ENCODE results near the gene UGT1A7.
A peak's percentile ranks its signal among the peaks of the same experiment; 100 is the strongest.
"Not testable (repeated sequence)": the region's sequence is repeated elsewhere in the genome, so short reads cannot be mapped to it uniquely, and the experiment has no call there.

UGT1A7 gene

DNA sequence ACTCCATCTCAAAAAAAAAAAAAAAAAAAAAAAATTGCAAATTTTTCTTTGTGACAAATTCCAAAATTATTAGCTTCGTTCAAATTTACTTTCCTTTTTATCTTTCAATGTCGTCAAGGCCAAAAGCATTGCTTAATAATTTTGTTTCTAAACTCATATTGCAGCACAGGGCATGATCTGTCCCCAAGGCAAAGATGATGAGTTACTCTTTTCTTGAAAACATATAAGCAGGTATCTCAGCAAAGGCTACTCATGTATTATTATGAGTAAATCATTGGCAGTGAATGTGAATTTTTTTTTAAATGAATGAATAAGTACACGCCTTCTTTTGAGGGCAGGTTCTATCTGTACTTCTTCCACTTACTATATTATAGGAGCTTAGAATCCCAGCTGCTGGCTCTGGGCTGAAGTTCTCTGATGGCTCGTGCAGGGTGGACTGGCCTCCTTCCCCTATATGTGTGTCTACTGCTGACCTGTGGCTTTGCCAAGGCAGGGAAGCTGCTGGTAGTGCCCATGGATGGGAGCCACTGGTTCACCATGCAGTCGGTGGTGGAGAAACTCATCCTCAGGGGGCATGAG, at the start of gene UGT1A7:
Gene UGT1A7 (plus strand): TSS at position 381 of the 579 bp plus-strand sequence. CDS start 37 bp downstream, at position 418.
- no peaks in the 10 kb centered on the region for H3K27me3 ChIP-seq (ENCODE audit: insufficient read depth, insufficient read length)
- no peaks in the 10 kb centered on the region for H3K9me3 ChIP-seq (ENCODE audit: insufficient read depth, low read length)
- H3K4me3 ChIP-seq (ENCODE audit: insufficient read length, low read depth): no peak within 1 kb of the TSS
- no peaks in the 10 kb centered on the region for H3K4me1 ChIP-seq (ENCODE audit: insufficient read depth, insufficient read length)
- H3K36me3 ChIP-seq (ENCODE audit: insufficient read depth, insufficient read length, low read length): no peaks in the 10 kb centered on the region
- no peak for DNase-seq (ENCODE audit: low read depth, low spot score)
- no peak within 1 kb of the TSS for H3K9ac ChIP-seq (ENCODE audit: insufficient read length, low read depth)
- TF ChIP-seq ZNF274 (IDR thresholded peaks at IDR 0.05; ENCODE audit: low read depth, low read length) (no peak), YY1 (IDR thresholded peaks at IDR 0.05; ENCODE audit: insufficient read depth, insufficient read length) (no peak), SUZ12 (IDR thresholded peaks at IDR 0.05; ENCODE audit: extremely low read depth, insufficient read depth, insufficient read length) (no peak)

DNA sequence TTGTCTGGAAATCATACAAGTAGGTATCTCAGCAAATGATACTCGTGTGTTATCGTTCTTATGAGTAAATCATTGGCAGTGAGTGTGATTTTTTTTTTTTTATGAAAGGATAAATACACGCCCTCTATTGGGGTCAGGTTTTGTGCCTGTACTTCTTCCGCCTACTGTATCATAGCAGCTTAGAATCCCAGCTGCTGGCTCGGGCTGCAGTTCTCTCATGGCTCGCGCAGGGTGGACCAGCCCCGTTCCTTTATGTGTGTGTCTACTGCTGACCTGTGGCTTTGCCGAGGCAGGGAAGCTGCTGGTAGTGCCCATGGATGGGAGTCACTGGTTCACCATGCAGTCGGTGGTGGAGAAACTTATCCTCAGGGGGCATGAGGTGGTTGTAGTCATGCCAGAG, 45.4 kb upstream of the UGT1A7 start, which contains the start of gene UGT1A10:
Gene UGT1A10 (plus strand): TSS at position 143 of the 400 bp plus-strand sequence. CDS start 75 bp downstream, at position 218.
- H3K4me1 ChIP-seq (ENCODE audit: insufficient read depth, insufficient read length); H3K9me3 ChIP-seq (ENCODE audit: insufficient read depth, low read length); H3K9ac ChIP-seq (ENCODE audit: insufficient read length, low read depth); H3K27me3 ChIP-seq (ENCODE audit: insufficient read depth, insufficient read length); H3K4me3 ChIP-seq (ENCODE audit: insufficient read length, low read depth); H3K36me3 ChIP-seq (ENCODE audit: insufficient read depth, insufficient read length, low read length); DNase-seq (ENCODE audit: low read depth, low spot score): not testable (repeated sequence)

DNA sequence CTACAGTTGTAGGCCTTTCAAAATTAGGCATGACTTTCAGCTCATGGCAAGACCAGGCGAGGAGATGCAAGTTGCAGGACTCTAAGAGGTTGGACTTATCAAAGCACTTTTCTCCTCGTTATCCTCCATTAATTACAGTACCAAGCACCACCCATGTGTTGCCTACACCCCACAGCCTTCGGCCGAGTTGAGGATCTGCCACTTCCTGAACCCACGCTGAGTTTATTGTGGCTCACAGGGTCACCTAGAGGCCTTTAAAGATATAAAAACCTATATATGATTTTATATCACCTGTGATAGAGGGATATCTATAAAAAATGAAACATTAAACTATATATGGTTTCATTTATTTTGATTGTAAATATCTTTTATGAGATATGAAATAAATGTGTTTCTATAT, 42.9 kb upstream of the UGT1A7 start:
- H3K27me3 ChIP-seq (ENCODE audit: insufficient read depth, insufficient read length): no peaks in the 10 kb centered on the region
- no peak for TF ChIP-seq YY1 (IDR thresholded peaks at IDR 0.05; ENCODE audit: insufficient read depth, insufficient read length)
- no peaks in the 10 kb centered on the region for H3K36me3 ChIP-seq (ENCODE audit: insufficient read depth, insufficient read length, low read length)
- H3K9me3 ChIP-seq (ENCODE audit: insufficient read depth, low read length): no peaks in the 10 kb centered on the region
- no peak overlapping the region for H3K9ac ChIP-seq (ENCODE audit: insufficient read length, low read depth)
- no peak overlapping the region for H3K4me3 ChIP-seq (ENCODE audit: insufficient read length, low read depth)
- no peaks in the 10 kb centered on the region for H3K4me1 ChIP-seq (ENCODE audit: insufficient read depth, insufficient read length)
- DNase-seq (ENCODE audit: low read depth, low spot score): no peak

DNA sequence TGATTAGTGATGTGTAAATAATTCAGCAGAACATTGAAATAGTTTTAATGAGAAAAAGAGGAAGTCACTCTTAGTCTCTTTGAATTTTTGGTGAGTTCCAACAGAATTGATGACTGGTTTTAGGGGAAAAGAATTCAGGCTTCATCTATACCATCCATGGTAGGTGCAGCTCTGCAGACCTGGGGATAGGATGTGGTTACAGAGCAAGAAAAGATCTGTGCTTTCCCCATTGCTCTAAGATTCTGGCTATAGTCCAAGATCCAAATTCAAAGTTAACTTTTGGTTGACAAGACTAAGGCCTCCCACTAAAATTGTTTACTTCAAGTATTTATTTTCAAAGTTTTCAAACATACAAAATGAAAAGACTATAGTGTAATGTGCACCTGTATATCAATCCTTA, 41.8 kb upstream of the UGT1A7 start:
- Histone ChIP-seq H3K27me3 (ENCODE audit: insufficient read depth, insufficient read length) (no peaks in the 10 kb centered on the region), H3K4me3 (ENCODE audit: insufficient read length, low read depth) (no peak overlapping the region), H3K9me3 (ENCODE audit: insufficient read depth, low read length) (peaks cover 5% of the 10 kb centered on the region), H3K4me1 (ENCODE audit: insufficient read depth, insufficient read length) (no peaks in the 10 kb centered on the region), H3K36me3 (ENCODE audit: insufficient read depth, insufficient read length, low read length) (no peaks in the 10 kb centered on the region), H3K9ac (ENCODE audit: insufficient read length, low read depth) (no peak overlapping the region)
- TF ChIP-seq YY1 (IDR thresholded peaks at IDR 0.05; ENCODE audit: insufficient read depth, insufficient read length): no peak
- DNase-seq (ENCODE audit: low read depth, low spot score): no peak

DNA sequence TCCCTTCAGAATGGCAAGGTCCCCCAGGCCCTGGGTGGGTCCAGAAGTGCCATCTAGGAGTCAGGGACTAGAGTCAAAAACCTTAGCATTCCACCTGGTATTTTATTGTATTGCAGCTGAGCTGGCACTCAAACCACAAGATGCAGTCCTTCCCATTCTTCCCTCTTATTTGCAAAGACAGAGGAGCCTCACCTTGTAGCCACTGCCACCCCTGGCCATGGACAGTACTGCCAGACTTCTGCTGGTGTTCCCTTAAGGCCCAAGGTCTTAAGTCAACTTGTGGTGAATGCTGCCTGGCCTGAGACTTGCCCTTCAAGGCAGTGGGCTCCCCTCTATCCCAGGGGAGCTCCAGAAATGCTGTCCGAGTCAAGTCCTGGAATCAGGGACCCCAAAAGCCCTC, 38.6 kb upstream of the UGT1A7 start:
- H3K36me3 ChIP-seq (ENCODE audit: insufficient read depth, insufficient read length, low read length): no peaks in the 10 kb centered on the region
- peaks cover 29% of the 10 kb centered on the region for H3K9me3 ChIP-seq (ENCODE audit: insufficient read depth, low read length)
- peak; percentile 25 for DNase-seq (ENCODE audit: low read depth, low spot score)
- H3K9ac ChIP-seq (ENCODE audit: insufficient read length, low read depth): no peak overlapping the region
- no peaks in the 10 kb centered on the region for H3K27me3 ChIP-seq (ENCODE audit: insufficient read depth, insufficient read length)
- TF ChIP-seq ZNF274 (IDR thresholded peaks at IDR 0.05; ENCODE audit: low read depth, low read length) (no peak), YY1 (IDR thresholded peaks at IDR 0.05; ENCODE audit: insufficient read depth, insufficient read length) (no peak), SUZ12 (IDR thresholded peaks at IDR 0.05; ENCODE audit: extremely low read depth, insufficient read depth, insufficient read length) (no peak)
- no peaks in the 10 kb centered on the region for H3K4me1 ChIP-seq (ENCODE audit: insufficient read depth, insufficient read length)
- no peak overlapping the region for H3K4me3 ChIP-seq (ENCODE audit: insufficient read length, low read depth)

DNA sequence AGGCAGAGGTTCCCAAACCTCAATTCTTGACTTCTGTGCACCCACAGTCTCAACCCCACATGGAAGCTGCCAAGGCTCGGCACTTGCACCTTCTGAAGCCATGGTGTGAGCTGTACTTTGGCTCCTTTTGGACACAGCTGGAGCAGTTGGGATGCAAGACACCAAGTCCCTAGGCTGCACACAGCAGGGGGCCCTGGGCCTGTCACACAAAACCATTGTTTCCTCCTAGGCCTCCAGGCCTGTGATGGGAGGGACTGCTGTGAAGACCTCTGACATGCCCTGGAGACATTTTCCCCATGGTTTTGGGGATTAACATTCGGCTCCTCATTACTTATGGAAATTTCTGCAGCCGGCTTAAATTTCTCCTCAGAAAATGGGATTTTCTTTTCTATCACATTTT, 35.7 kb upstream of the UGT1A7 start:
- H3K27me3 ChIP-seq (ENCODE audit: insufficient read depth, insufficient read length); H3K36me3 ChIP-seq (ENCODE audit: insufficient read depth, insufficient read length, low read length); DNase-seq (ENCODE audit: low read depth, low spot score); H3K9ac ChIP-seq (ENCODE audit: insufficient read length, low read depth); H3K4me3 ChIP-seq (ENCODE audit: insufficient read length, low read depth); H3K4me1 ChIP-seq (ENCODE audit: insufficient read depth, insufficient read length): not testable (repeated sequence)
- H3K9me3 ChIP-seq (ENCODE audit: insufficient read depth, low read length): peaks cover 29% of the 10 kb centered on the region

DNA sequence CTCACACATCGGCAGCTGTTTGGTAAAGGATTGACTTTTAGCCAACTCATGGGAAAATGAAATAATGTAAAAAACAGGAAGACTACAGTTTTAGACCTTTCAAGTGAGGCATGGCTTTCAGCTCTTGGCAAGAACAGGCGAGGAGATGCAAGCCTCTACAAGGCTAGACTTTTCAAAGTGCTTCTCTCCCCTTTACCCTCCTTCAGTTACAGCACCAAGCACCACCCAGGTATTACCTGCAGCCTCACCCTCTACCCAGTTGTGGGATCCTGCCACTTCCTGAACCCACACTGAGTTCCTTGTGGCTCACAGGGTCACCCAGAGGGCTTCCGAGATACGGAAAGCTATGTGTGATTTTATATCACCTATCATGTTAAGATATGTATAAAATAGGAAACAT, 30.7 kb upstream of the UGT1A7 start:
- no peak overlapping the region for H3K9ac ChIP-seq (ENCODE audit: insufficient read length, low read depth)
- H3K9me3 ChIP-seq (ENCODE audit: insufficient read depth, low read length): peaks cover 12% of the 10 kb centered on the region
- no peaks in the 10 kb centered on the region for H3K27me3 ChIP-seq (ENCODE audit: insufficient read depth, insufficient read length)
- no peaks in the 10 kb centered on the region for H3K4me1 ChIP-seq (ENCODE audit: insufficient read depth, insufficient read length)
- TF ChIP-seq YY1 (IDR thresholded peaks at IDR 0.05; ENCODE audit: insufficient read depth, insufficient read length) (no peak), ZNF274 (IDR thresholded peaks at IDR 0.05; ENCODE audit: low read depth, low read length) (no peak), SUZ12 (IDR thresholded peaks at IDR 0.05; ENCODE audit: extremely low read depth, insufficient read depth, insufficient read length) (no peak)
- DNase-seq (ENCODE audit: low read depth, low spot score): no peak
- H3K4me3 ChIP-seq (ENCODE audit: insufficient read length, low read depth): no peak overlapping the region
- no peaks in the 10 kb centered on the region for H3K36me3 ChIP-seq (ENCODE audit: insufficient read depth, insufficient read length, low read length)

DNA sequence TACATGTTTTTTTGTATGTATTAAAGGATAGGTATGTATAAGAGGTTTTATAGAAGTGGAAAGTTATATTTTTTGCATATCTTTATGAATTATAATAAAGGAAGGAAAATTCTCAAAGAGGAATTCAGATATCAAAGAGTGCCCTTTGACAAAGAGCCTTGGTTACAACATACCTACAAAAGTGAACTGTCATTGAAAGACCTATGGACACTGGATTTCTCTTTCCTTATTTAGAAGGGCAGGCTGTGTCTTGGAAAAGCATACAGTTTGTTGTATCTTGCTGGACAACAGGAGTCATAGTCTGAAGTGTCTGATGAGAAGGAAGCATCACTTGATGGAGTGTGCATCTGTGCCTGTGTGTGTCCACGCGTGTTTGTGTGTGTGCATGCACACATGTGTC, 30.3 kb upstream of the UGT1A7 start:
- Histone ChIP-seq H3K9ac (ENCODE audit: insufficient read length, low read depth) (no peak overlapping the region), H3K36me3 (ENCODE audit: insufficient read depth, insufficient read length, low read length) (no peaks in the 10 kb centered on the region), H3K9me3 (ENCODE audit: insufficient read depth, low read length) (peaks cover 8% of the 10 kb centered on the region), H3K4me3 (ENCODE audit: insufficient read length, low read depth) (no peak overlapping the region), H3K4me1 (ENCODE audit: insufficient read depth, insufficient read length) (no peaks in the 10 kb centered on the region), H3K27me3 (ENCODE audit: insufficient read depth, insufficient read length) (no peaks in the 10 kb centered on the region)
- TF ChIP-seq SUZ12 (IDR thresholded peaks at IDR 0.05; ENCODE audit: extremely low read depth, insufficient read depth, insufficient read length): no peak
- no peak for DNase-seq (ENCODE audit: low read depth, low spot score)
